Testis (tissue), 2 donors: ENCODE data around the gene PMP22.

Experiments
- CTCF ChIP-seq, 3 experiments: fragments of 450-650 bp in 2 of 3; fragments of 200-600 bp in 1 of 3; sonication (generic) in 1 of 3; IDR thresholded peaks; one replicate each; pipeline ENCODE4 v1.5.1; 2016 to 2019; ENCODE audit warnings: antibody characterized with exemption in 3 of 3, mild to moderate bottlenecking in 2 of 3, moderate library complexity in 1 of 3
- POLR2A ChIP-seq: fragments of 450-650 bp; IDR thresholded peaks from one replicate; pipeline ENCODE4 v1.6.1; 2017; ENCODE audit warnings: antibody characterized with exemption, mild to moderate bottlenecking, moderate library complexity

DNA sequence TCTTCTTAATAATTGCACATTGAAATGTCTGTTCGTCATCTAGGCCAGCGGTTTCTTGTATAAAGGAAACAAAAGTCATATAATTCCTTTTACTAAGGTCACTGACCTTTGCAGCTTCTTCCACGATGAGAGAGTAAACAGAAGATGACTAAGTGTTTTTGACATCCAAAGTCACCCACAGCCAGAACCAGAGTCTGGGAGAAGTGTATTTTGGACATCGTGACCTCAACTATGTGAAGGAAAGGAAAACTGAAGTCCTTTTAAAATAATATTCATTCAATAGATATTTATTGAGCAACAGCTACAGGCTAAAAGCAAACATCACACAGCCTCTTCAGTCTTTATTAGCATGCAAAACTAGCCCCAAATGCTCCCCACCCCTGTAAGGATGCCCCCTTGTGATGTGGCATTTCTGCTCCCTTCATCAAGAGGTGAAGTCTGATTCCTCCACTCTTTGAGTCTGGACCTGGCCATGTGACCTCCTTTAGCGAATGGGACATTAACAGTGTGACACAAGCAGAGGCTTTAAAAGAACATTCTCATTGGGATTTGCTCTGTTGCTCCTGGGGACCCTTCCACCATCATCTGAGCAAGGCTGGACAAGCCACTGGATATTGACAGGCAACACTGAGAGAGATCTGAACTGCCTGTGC lies 8.1 kb upstream of the PMP22 start:
- TF ChIP-seq CTCF (IDR thresholded peaks at IDR 0.05) (no peak), POLR2A (no peak)
